ENCODE data around the gene AHRR. TPM values are rescaled to one million over a fixed set of nuclear protein-coding genes. Genes with fewer than 3 reads are reported as not detected.
A peak's percentile ranks its signal among the peaks of the same experiment; 100 is the strongest.

AHRR gene
- total and polyA plus RNA-seq, 2 experiments from 2014 or later: 0.27 to 1.8 TPM

GRCh38 chr5:435961-436640 lies 114.6 kb downstream of the AHRR start:
- H3K36me3 Mint-ChIP-seq (ENCODE audit: low read depth): no peaks in the 10 kb centered on the region
- no peak overlapping the region for H3K27ac Mint-ChIP-seq
- no peaks in the 10 kb centered on the region for H3K9me3 Mint-ChIP-seq
- Histone ChIP-seq H2AFZ (no peak overlapping the region), H3K36me3 (ENCODE audit: insufficient read depth) (no peaks in the 10 kb centered on the region), H3K4me3 (no peak overlapping the region), H3K9me2 (ENCODE audit: insufficient read depth) (no peaks in the 10 kb centered on the region), H3F3A (replicated peaks; ENCODE audit: low read depth) (no peaks in the 10 kb centered on the region), H4K20me1 (replicated peaks; ENCODE audit: insufficient read depth) (no peaks in the 10 kb centered on the region), H3K4me2 (no peak overlapping the region), H3K27me3 (ENCODE audit: insufficient read depth) (no peaks in the 10 kb centered on the region), H3K27ac (ENCODE audit: low read depth) (no peak overlapping the region), H3K4me1 (ENCODE audit: insufficient read depth) (no peaks in the 10 kb centered on the region), H3K79me2 (replicated peaks; ENCODE audit: insufficient read depth) (no peaks in the 10 kb centered on the region)
- no peak overlapping the region for H3K4me3 Mint-ChIP-seq
- peaks cover 9% of the 10 kb centered on the region for H3K27me3 Mint-ChIP-seq (ENCODE audit: insufficient read depth, low read depth, poor library complexity)
- TF ChIP-seq STAT1 (IDR thresholded peaks at IDR 0.05; ENCODE audit: unreplicated experiment): no peak
- peak; percentile 47 to 67 for TF ChIP-seq CTCF (conservative IDR thresholded peaks at IDR 0.05; ENCODE audit: low read depth in 2 of 2)
- DNase-seq (ENCODE audit: low spot score): peak; percentile 62
- no peaks in the 10 kb centered on the region; the same call in 2 of the 3 replicates for H3K4me1 Mint-ChIP-seq
- ATAC-seq: peak; percentile 81

GRCh38 chr5:436641-436975 lies 115.1 kb downstream of the AHRR start:
- no peak overlapping the region for H2AFZ ChIP-seq
- no peak for DNase-seq (ENCODE audit: low spot score)
- no peak for TF ChIP-seq ZNF331 (CRISPR knock-in tag; IDR thresholded peaks at IDR 0.05; ENCODE audit: low read depth)
- no peak for TF ChIP-seq JUNB (IDR thresholded peaks at IDR 0.05; ENCODE audit: unreplicated experiment)
- TF ChIP-seq ETS1 (IDR thresholded peaks at IDR 0.05): no peak
- no peak for TF ChIP-seq ZNF114 (CRISPR knock-in tag; IDR thresholded peaks at IDR 0.05)
- no peak for TF ChIP-seq EZH2phosphoT487 (IDR thresholded peaks at IDR 0.05; ENCODE audit: unreplicated experiment)
- TF ChIP-seq CREB1 (CRISPR knock-in tag; IDR thresholded peaks at IDR 0.05; ENCODE audit: low read depth): no peak
- no peak for TF ChIP-seq POLR2AphosphoS5 (IDR thresholded peaks at IDR 0.05; ENCODE audit: low read depth)
- no peak for TF ChIP-seq ZNF462 (CRISPR knock-in tag; IDR thresholded peaks at IDR 0.05)
- no peak; a peak in 1 of 4 replicates for TF ChIP-seq CTCF (conservative IDR thresholded peaks at IDR 0.05; ENCODE audit: low read depth in 2 of 2)
- TF ChIP-seq NANOG (IDR thresholded peaks at IDR 0.05; ENCODE audit: borderline replicate concordance): no peak

More at GRCh38 chr5:436641-436975, 115.1 kb downstream of the AHRR start:
- Histone ChIP-seq H3K27me3 (ENCODE audit: insufficient read depth) (no peaks in the 10 kb centered on the region), H3K4me1 (ENCODE audit: insufficient read depth) (no peaks in the 10 kb centered on the region), H3K36me3 (ENCODE audit: insufficient read depth) (no peaks in the 10 kb centered on the region), H4K20me1 (replicated peaks; ENCODE audit: insufficient read depth) (no peaks in the 10 kb centered on the region), H3K4me2 (no peak overlapping the region), H3K27ac (ENCODE audit: low read depth) (no peak overlapping the region), H3F3A (replicated peaks; ENCODE audit: low read depth) (no peaks in the 10 kb centered on the region), H3K79me2 (replicated peaks; ENCODE audit: insufficient read depth) (no peaks in the 10 kb centered on the region), H3K4me3 (no peak overlapping the region), H3K9me2 (ENCODE audit: insufficient read depth) (no peaks in the 10 kb centered on the region)
- H3K4me3 Mint-ChIP-seq: no peak overlapping the region
- no peaks in the 10 kb centered on the region for H3K36me3 Mint-ChIP-seq (ENCODE audit: low read depth)
- no peaks in the 10 kb centered on the region for H3K9me3 Mint-ChIP-seq
- peaks cover 9% of the 10 kb centered on the region for H3K27me3 Mint-ChIP-seq (ENCODE audit: insufficient read depth, low read depth, poor library complexity)
- H3K27ac Mint-ChIP-seq: no peak overlapping the region
- H3K4me1 Mint-ChIP-seq: no peaks in the 10 kb centered on the region; the same call in 2 of the 3 replicates
- no peak for ATAC-seq
